Spleen (tissue), 11 donors: Measurements from ENCODE around the gene EXOC4. TPM values are rescaled to one million over a fixed set of nuclear protein-coding genes. Genes with fewer than 3 reads are reported as not detected.

Source experiments
- DNase-seq: peaks from one replicate; pipeline ENCODE4 v3.0.0-alpha.2; 2020
- H3K27ac ChIP-seq, 8 donors: fragments of 200-600 bp; sonication (generic) in 7 of 8; 1 replicate in 4 of 8; 2 replicates in 4 of 8; pipeline versions ENCODE4 v1.5.0 to v1.8.0; 2016 to 2021; ENCODE audit warnings: inconsistent platforms in 4 of 8, mild to moderate bottlenecking in 4 of 8, moderate library complexity in 1 of 8
- H3K27me3 ChIP-seq, 7 donors: fragments of 200-600 bp; sonication (generic) in 6 of 7; replicated peaks in 1 of 7; 1 replicate in 4 of 7; 2 replicates in 3 of 7; pipeline versions ENCODE4 v1.5.0 to v1.8.0; 2016 to 2021; ENCODE audit warnings: inconsistent platforms in 3 of 7, mild to moderate bottlenecking in 1 of 7
- H3K36me3 ChIP-seq, 6 donors: fragments of 200-600 bp; sonication (generic) in 5 of 6; 1 replicate in 4 of 6; 2 replicates in 2 of 6; pipeline versions ENCODE4 v1.5.0 to v1.8.0; 2016 to 2021; ENCODE audit warnings: inconsistent platforms in 2 of 6
- H3K4me1 ChIP-seq, 6 donors: fragments of 200-600 bp; sonication (generic) in 5 of 6; 1 replicate in 3 of 6; 2 replicates in 3 of 6; pipeline versions ENCODE4 v1.5.0 to v1.8.0; 2016 to 2021; ENCODE audit warnings: inconsistent platforms in 3 of 6
- H3K4me3 ChIP-seq, 8 donors: fragments of 200-600 bp; sonication (generic) in 7 of 8; 1 replicate in 4 of 8; 2 replicates in 4 of 8; pipeline versions ENCODE4 v1.5.0 to v1.8.0; 2016 to 2021; ENCODE audit warnings: inconsistent platforms in 4 of 8, mild to moderate bottlenecking in 4 of 8, moderate library complexity in 2 of 8
- H3K9me3 ChIP-seq, 8 donors: fragments of 200-600 bp; sonication (generic) in 7 of 8; 1 replicate in 4 of 8; 2 replicates in 4 of 8; pipeline versions ENCODE4 v1.5.0 to v1.8.0; 2016 to 2021; ENCODE audit warnings: inconsistent platforms in 4 of 8
- POLR2A ChIP-seq, 3 donors: fragments of 450-650 bp; IDR thresholded peaks; one replicate each; pipeline ENCODE4 v1.5.1; 2017; ENCODE audit warnings: antibody characterized with exemption in 3 of 3, mild to moderate bottlenecking in 1 of 3
- POLR2AphosphoS5 ChIP-seq, 3 donors: sonication (generic); formaldehyde crosslinking; IDR thresholded peaks; one replicate each; pipeline ENCODE4 v1.5.1; 2017; ENCODE audit warnings: antibody characterized with exemption in 3 of 3
- WGBS, 5 donors: extraction: QIAGEN DNeasy Blood & Tissue Kit in 3 of 5; methylation state at CpG; one replicate each; pipeline versions ENCODE4 v1.1.5 to v1.1.7; 2013 to 2018; 5-methylcytosine and 5-hydroxymethylcytosine counted together
- intact Hi-C: fragments of 100-400 bp; cut with DNase I; formaldehyde crosslinking; loops from one replicate; pipeline ENCODE4 v1.15.0; 2023; ENCODE audit warnings: low total_unique reads
- polyA plus RNA-seq, 3 donors: library from polyadenylated mRNA; stranded (reverse); fragments of 200-250 nt; gene quantifications; one replicate each; pipeline ENCODE4 v1.2.1, GENCODE V29; 2013
- total RNA-seq, 7 donors: library from RNA; depleted of rRNA in 3 of 7; stranded (reverse); fragments of >200 nt in 3 of 7; fragmentation: NEBNext Ultra II Directional in 4 of 7; extraction: Animal tissue kit (Norgen Biotek cat#: 25700) in 4 of 7; gene quantifications; one replicate each; pipeline versions ENCODE4 v1.1.0 to v1.2.1, GENCODE V29; 2016 to 2021
- TF ChIP-seq, protein P1 (sequence below), 11 experiments: fragments of 200-600 bp in 7 of 11; fragments of 450-650 bp in 4 of 11; sonication (generic) in 4 of 11; IDR thresholded peaks in 8 of 11; conservative IDR thresholded peaks in 3 of 11; 1 replicate in 7 of 11; 2 replicates in 4 of 11; pipeline versions ENCODE4 v1.4.0 to v1.8.0; 2016 to 2021; ENCODE audit warnings: antibody characterized with exemption in 11 of 11, inconsistent platforms in 4 of 11, mild to moderate bottlenecking in 1 of 11
- donor health status: healthy with polysubstance abuse.
- donor health status: DM: no; HTN: no; CAD: no; lungs with moderate emphysema.
- donor health status: DM: no; HTN: no; CAD: no.
- donor health status: Bipolar disorder and iron deficiency.
- donor health status: healthy.
- donor health status: DM: no; HTN: no; CAD: no.
- donor health status: DM: yes; HTN: yes; CAD: no.

The EXOC4 gene
- total and polyA plus RNA-seq, 10 donors = 14.1 to 138 (median 102) TPM

DNA sequence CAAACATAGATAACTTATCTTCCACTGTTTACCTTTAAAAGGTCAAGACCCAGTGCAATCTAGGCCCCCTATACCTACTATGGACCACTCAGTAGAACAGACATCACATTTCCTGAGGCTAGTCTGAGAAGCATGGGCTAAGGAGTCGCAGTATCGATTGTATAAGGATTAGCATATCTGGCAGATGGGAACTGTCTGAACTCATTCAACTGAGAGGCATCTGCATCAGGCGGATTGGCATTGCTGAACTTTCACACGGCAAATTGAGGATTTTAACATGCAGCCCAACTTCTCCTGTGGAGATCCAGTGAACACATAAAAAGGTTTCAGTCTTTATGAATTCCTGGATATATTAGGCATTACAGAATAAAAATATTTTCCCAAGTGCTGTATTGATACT, 785.1 kb downstream of the EXOC4 start:
- 95 to 99% (median 98%) methylated on average over 4 of the region's 4 CpGs for WGBS, 5 donors
- no peaks in the 10 kb centered on the region for H3K36me3 ChIP-seq
- intact Hi-C loops = no loop called here
- no peaks in the 10 kb centered on the region for H3K9me3 ChIP-seq
- DNase-seq = no peak
- no peaks in the 10 kb centered on the region for H3K27me3 ChIP-seq
- TF ChIP-seq POLR2A (IDR thresholded peaks at IDR 0.05) (no peak), POLR2AphosphoS5 (IDR thresholded peaks at IDR 0.05) (no peak)
- TF ChIP-seq, protein P1, sequence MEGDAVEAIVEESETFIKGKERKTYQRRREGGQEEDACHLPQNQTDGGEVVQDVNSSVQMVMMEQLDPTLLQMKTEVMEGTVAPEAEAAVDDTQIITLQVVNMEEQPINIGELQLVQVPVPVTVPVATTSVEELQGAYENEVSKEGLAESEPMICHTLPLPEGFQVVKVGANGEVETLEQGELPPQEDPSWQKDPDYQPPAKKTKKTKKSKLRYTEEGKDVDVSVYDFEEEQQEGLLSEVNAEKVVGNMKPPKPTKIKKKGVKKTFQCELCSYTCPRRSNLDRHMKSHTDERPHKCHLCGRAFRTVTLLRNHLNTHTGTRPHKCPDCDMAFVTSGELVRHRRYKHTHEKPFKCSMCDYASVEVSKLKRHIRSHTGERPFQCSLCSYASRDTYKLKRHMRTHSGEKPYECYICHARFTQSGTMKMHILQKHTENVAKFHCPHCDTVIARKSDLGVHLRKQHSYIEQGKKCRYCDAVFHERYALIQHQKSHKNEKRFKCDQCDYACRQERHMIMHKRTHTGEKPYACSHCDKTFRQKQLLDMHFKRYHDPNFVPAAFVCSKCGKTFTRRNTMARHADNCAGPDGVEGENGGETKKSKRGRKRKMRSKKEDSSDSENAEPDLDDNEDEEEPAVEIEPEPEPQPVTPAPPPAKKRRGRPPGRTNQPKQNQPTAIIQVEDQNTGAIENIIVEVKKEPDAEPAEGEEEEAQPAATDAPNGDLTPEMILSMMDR (IDR thresholded peaks at IDR 0.05 in 8 of 11, conservative IDR thresholded peaks at IDR 0.05 in 3 of 11) = no peak
- H3K4me1 ChIP-seq = peaks cover 0 to 6% (median 0%) of the 10 kb centered on the region in 6 donors
- H3K27ac ChIP-seq = no peak overlapping the region
- no peak overlapping the region for H3K4me3 ChIP-seq

DNA sequence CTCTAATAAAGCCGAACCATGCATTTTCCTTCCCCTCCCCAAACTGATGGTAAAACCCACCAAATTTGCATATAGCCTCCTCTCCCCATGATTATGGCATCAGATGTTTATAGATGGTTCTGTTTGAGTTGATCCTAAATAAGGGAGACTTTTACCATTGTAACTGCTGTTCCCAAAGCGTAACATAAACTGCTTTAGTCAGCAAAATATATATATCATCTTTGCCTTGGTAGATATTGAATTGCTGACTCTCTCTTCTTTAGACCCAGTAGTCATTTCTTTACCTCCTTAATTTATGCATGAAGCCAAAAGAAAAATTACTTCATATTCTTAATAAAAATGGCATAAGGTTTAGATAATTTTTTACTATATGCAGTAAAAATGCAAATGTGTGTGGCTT, 788.1 kb downstream of the EXOC4 start:
- Histone ChIP-seq H3K27me3 (no peaks in the 10 kb centered on the region), H3K27ac (no peak overlapping the region), H3K4me1 (peaks cover 0 to 6% (median 0%) of the 10 kb centered on the region in 6 donors), H3K4me3 (no peak overlapping the region), H3K9me3 (no peaks in the 10 kb centered on the region), H3K36me3 (peaks cover 0 to 10% (median 0%) of the 10 kb centered on the region in 6 donors)
- DNase-seq = no peak
- intact Hi-C loops = no loop called here
- WGBS, 5 donors = 91 to 98% (median 95%) methylated on average over 2 of the region's 2 CpGs
- TF ChIP-seq POLR2A (IDR thresholded peaks at IDR 0.05) = no peak
- TF ChIP-seq, protein P1 (IDR thresholded peaks at IDR 0.05 in 8 of 11, conservative IDR thresholded peaks at IDR 0.05 in 3 of 11) = no peak
- no peak for TF ChIP-seq POLR2AphosphoS5 (IDR thresholded peaks at IDR 0.05)

DNA sequence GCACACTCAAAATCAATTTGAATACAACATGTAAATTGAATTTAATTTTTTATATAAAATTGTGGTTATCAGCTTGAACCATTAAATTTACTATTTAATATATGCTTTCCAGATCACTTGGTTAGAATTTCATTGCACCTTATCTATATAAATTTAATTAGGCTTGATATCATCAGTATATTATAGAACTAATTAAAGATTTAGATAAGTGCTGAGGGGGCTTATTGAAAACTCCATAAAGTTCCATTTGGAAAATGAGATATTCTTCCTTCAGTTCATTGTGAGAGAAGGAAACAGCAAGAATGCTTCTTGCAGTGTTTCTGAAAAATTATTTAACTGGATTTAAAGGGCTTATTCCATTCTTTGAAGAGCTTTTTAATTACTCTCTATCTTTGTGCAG, 788.6 kb downstream of the EXOC4 start:
- Histone ChIP-seq H3K9me3 (no peaks in the 10 kb centered on the region), H3K27me3 (no peaks in the 10 kb centered on the region), H3K4me3 (no peak overlapping the region), H3K4me1 (peaks cover 0 to 6% (median 0%) of the 10 kb centered on the region in 6 donors), H3K36me3 (peaks cover 0 to 10% (median 0%) of the 10 kb centered on the region in 6 donors), H3K27ac (no peak overlapping the region)
- TF ChIP-seq, protein P1 (IDR thresholded peaks at IDR 0.05 in 8 of 11, conservative IDR thresholded peaks at IDR 0.05 in 3 of 11) = no peak
- no peak for TF ChIP-seq POLR2AphosphoS5 (IDR thresholded peaks at IDR 0.05)
- no peak for TF ChIP-seq POLR2A (IDR thresholded peaks at IDR 0.05)
- DNase-seq = no peak
- intact Hi-C loops = no loop called here

DNA sequence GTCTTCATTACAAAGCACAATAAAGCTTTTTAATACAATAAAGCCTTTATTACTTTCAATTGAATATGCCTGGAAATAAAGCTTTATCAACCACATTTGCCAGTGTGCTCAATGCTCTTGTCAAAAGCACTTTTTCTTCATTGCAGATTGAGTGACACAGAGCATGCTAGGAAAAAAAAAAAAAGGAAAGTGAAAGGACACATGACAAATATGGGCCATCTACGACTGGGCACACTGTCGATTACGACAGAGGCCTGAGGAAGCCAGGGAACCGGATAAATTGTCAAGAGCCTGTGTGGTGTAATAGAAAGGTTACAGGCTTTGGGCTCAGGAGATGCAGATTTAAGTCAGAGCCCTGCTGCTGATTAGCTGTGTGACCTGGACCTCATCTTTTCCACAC, 789.4 kb downstream of the EXOC4 start:
- peaks cover 0 to 3% (median 0%) of the 10 kb centered on the region in 8 donors for H3K9me3 ChIP-seq
- no peaks in the 10 kb centered on the region for H3K27me3 ChIP-seq
- H3K36me3 ChIP-seq = peaks cover 0 to 10% (median 0%) of the 10 kb centered on the region in 6 donors
- intact Hi-C loops = no loop called here
- no peak for DNase-seq
- 32 to 66% (median 62%) methylated on average over 4 of the region's 4 CpGs for WGBS, 5 donors
- H3K4me1 ChIP-seq = peaks cover 0 to 6% (median 0%) of the 10 kb centered on the region in 6 donors
- H3K4me3 ChIP-seq = no peak overlapping the region
- TF ChIP-seq POLR2AphosphoS5 (IDR thresholded peaks at IDR 0.05) (no peak), POLR2A (IDR thresholded peaks at IDR 0.05) (no peak)
- TF ChIP-seq, protein P1 (IDR thresholded peaks at IDR 0.05 in 8 of 11, conservative IDR thresholded peaks at IDR 0.05 in 3 of 11) = no peak
- no peak overlapping the region for H3K27ac ChIP-seq
